OCI-LY7 (cell line): ENCODE results near the gene SATB1. TPM values are rescaled to one million over a fixed set of nuclear protein-coding genes. Genes with fewer than 3 reads are reported as not detected.
"Not testable (repeated sequence)": the region's sequence is repeated elsewhere in the genome, so short reads cannot be mapped to it uniquely, and the experiment has no call there.

Experiments used
- BruUV-seq: library from RNA; stranded (reverse); fragments of 400-500 nt; replicated peaks from 2 replicates; lab custom pipeline; 2021; lab: Mats Ljungman, UMichigan
- CTCF ChIA-PET: fragments of 300-600 bp; sonication (Branson Sonifier 250); formaldehyde crosslinking; loops from one replicate; lab custom pipeline; 2022; ENCODE audit warnings: antibody characterized with exemption; ENCODE audit not compliant: unreplicated experiment; lab: Charles Lee
- POLR2A ChIA-PET: fragments of 300-600 bp; sonication (Branson Sonifier 250); formaldehyde crosslinking; loops from one replicate; lab custom pipeline; 2022; ENCODE audit warnings: antibody characterized with exemption; lab: Charles Lee
- DNase-seq: peaks from one replicate; pipeline ENCODE4 v3.0.0-alpha.2; 2015; ENCODE audit warnings: low spot score
- H2AFZ ChIP-seq: fragments of 200-600 bp; sonication (generic), shearing (Covaris generic); 2 replicates; pipeline ENCODE4 v1.6.1; 2014; ENCODE audit warnings: mild to moderate bottlenecking, antibody characterized with exemption, low read length, moderate library complexity
- H3K27ac ChIP-seq: fragments of 200-600 bp; sonication (generic); 2 replicates; pipeline ENCODE4 v1.5.1; 2014; ENCODE audit warnings: mixed run types, low read depth, mild to moderate bottlenecking, moderate library complexity, low read length, inconsistent platforms; ENCODE audit not compliant: poor library complexity, severe bottlenecking
- H3K36me3 ChIP-seq: fragments of 200-600 bp; sonication (generic); 2 replicates; pipeline ENCODE4 v1.6.1; 2014; ENCODE audit warnings: mild to moderate bottlenecking, antibody characterized with exemption, low read length, moderate library complexity, mixed read lengths; ENCODE audit not compliant: insufficient read depth
- H3K4me1 ChIP-seq: fragments of 200-600 bp; sonication (generic); 2 replicates; pipeline ENCODE4 v1.5.1; 2014; ENCODE audit warnings: mild to moderate bottlenecking, low read length; ENCODE audit not compliant: insufficient read depth, poor library complexity, severe bottlenecking
- H3K4me2 ChIP-seq: fragments of 200-600 bp; sonication (generic); 2 replicates; pipeline ENCODE4 v1.6.1; 2014; ENCODE audit warnings: mild to moderate bottlenecking, low read length
- H3K4me3 ChIP-seq: fragments of 200-600 bp; sonication (generic); 2 replicates; pipeline ENCODE4 v1.5.1; 2014; ENCODE audit warnings: mild to moderate bottlenecking, low read depth, low read length; ENCODE audit not compliant: poor library complexity, severe bottlenecking
- H3K79me2 ChIP-seq: fragments of 200-600 bp; sonication (generic); 2 replicates; pipeline ENCODE4 v1.6.1; 2016; ENCODE audit warnings: low read depth, mild to moderate bottlenecking, low read length, moderate library complexity, mixed read lengths; ENCODE audit not compliant: insufficient read depth
- H3K9me2 ChIP-seq: fragments of 200-600 bp; sonication (generic); 2 replicates; pipeline ENCODE4 v1.6.1; 2016; ENCODE audit warnings: mild to moderate bottlenecking, low read length, mixed read lengths; ENCODE audit not compliant: insufficient read depth
- H3K9me3 ChIP-seq: fragments of 200-600 bp; sonication (generic); 2 replicates; pipeline ENCODE4 v1.6.1; 2014; ENCODE audit warnings: mild to moderate bottlenecking, mixed run types, low read length, mixed read lengths
- H4K20me1 ChIP-seq: fragments of 200-600 bp; sonication (generic); 2 replicates; pipeline ENCODE4 v1.6.1; 2014; ENCODE audit warnings: mild to moderate bottlenecking, antibody characterized with exemption, low read length, moderate library complexity, mixed read lengths; ENCODE audit not compliant: insufficient read depth
- EZH2phosphoT487 ChIP-seq: fragments of 200-600 bp; sonication (generic); IDR thresholded peaks from 2 replicates; pipeline ENCODE4 v1.6.1; 2018; ENCODE audit warnings: low read depth, borderline replicate concordance, mild to moderate bottlenecking, mixed run types, antibody characterized with exemption, low read length, moderate library complexity, mixed read lengths
- intact Hi-C: fragments of 100-400 bp; cut with micrococcal nuclease; formaldehyde crosslinking; loops from one replicate; pipeline ENCODE4 v1.10.0; 2022; ENCODE audit not compliant: unreplicated experiment
- total RNA-seq, 2 experiments: library from RNA; depleted of rRNA in 1 of 2; stranded (reverse); fragments of >200 nt in 1 of 2; shearing (Covaris generic) in 1 of 2; gene quantifications; 2 replicates each; pipeline ENCODE4 v1.2.3, GENCODE V29; 2014 to 2022
- TF ChIP-seq, protein P1 (sequence below): fragments of 200-600 bp; sonication (generic); conservative IDR thresholded peaks from 2 replicates; pipeline ENCODE4 v1.5.1; 2014; ENCODE audit warnings: mild to moderate bottlenecking, antibody characterized with exemption, low read length, moderate library complexity, mixed read lengths

Gene SATB1
- total RNA-seq, 2 experiments from 2014 or later = 2.5 to 5.6 TPM

DNA sequence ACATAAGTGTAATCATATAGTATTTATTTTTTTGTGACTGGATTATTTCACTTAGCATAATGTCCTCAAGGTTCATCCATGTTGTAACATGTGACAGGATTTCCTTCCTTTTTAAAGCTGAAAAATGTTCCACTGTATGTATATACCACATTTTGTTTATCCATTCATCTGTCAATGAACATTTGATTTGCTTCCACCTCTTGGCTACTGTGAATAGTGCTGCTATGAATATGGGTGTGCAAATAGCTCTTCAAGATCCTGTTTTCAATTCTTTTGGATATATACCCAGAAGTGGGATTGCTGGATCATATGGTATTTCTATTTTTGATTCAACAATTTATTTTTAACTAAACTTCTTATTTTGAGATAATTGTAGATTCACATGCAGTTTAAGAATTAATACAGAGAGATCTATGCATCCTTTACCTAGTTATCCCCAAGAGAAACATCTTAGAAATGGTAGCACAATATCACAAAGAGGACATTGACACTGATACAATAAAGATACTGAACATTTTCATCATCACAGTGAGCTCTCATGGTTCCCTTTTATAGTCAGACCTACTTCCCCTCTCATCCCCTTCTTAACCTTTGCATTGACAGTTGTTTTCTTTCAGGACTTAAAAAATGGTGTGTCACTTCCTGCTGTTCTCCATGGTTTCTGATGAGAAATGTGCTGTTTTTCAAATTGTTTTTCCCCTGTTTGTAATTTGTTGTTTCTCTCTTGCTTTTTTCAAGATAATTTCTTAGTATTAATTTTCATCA, 90.1 kb downstream of the SATB1 start:
- Histone ChIP-seq H3K36me3 (no peaks in the 10 kb centered on the region; the same call in 1 of the 2 replicates), H3K4me3 (no peak overlapping the region), H2AFZ (peak overlapping the region; percentile 79), H4K20me1 (no peaks in the 10 kb centered on the region), H3K27ac (no peak overlapping the region), H3K4me1 (peaks cover 26% of the 10 kb centered on the region), H3K79me2 (no peaks in the 10 kb centered on the region), H3K9me3 (peaks cover 14% of the 10 kb centered on the region; the same call in 1 of the 2 replicates), H3K4me2 (peak overlapping the region; percentile 33), H3K9me2 (no peaks in the 10 kb centered on the region)
- CTCF ChIA-PET = no interaction called here
- DNase-seq = peak; percentile 50
- intact Hi-C loops = no loop called here
- no peak for TF ChIP-seq EZH2phosphoT487
- TF ChIP-seq, protein P1, sequence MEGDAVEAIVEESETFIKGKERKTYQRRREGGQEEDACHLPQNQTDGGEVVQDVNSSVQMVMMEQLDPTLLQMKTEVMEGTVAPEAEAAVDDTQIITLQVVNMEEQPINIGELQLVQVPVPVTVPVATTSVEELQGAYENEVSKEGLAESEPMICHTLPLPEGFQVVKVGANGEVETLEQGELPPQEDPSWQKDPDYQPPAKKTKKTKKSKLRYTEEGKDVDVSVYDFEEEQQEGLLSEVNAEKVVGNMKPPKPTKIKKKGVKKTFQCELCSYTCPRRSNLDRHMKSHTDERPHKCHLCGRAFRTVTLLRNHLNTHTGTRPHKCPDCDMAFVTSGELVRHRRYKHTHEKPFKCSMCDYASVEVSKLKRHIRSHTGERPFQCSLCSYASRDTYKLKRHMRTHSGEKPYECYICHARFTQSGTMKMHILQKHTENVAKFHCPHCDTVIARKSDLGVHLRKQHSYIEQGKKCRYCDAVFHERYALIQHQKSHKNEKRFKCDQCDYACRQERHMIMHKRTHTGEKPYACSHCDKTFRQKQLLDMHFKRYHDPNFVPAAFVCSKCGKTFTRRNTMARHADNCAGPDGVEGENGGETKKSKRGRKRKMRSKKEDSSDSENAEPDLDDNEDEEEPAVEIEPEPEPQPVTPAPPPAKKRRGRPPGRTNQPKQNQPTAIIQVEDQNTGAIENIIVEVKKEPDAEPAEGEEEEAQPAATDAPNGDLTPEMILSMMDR = no peak
- POLR2A ChIA-PET = interaction anchor here (0.6 kb wide), 1 partner anchor 39 kb away, joined by 3 read pairs; no protein-coding TSS in a partner anchor
- BruUV-seq = no TSS peak

DNA sequence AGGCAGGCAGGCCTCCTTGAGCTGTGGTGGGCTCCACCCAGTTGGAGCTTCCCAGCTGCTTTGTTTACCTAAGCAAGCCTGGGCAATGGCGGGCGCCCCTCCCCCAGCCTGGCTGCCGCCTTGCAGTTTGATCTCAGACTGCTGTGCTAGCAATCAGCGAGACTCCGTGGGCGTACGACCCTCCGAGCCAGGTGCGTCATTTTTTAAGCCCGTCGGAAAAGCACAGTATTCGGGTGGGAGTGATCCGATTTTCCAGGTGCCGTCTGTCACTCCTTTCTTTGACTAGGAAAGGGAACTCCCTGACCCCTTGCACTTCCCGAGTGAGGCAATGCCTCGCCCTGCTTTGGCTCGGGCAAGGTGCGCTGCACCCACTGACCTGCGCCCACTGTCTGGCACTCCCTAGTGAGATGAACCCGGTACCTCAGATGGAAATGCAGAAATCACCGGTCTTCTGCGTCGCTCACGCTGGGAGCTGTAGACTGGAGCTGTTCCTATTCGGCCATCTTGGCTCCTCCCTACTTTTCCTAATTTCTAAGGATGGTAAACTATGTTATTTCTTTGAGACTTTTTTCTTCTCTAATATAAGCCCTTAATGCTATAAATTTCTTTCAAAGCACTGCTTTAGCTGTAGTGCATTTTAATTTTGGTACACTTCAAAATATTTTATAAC, 94.2 kb downstream of the SATB1 start:
- H4K20me1 ChIP-seq, intact Hi-C loops, H3K79me2 ChIP-seq, H3K36me3 ChIP-seq, H2AFZ ChIP-seq, H3K9me2 ChIP-seq, POLR2A ChIA-PET, CTCF ChIA-PET, H3K4me3 ChIP-seq, H3K27ac ChIP-seq, H3K4me2 ChIP-seq, BruUV-seq, DNase-seq: not testable (repeated sequence)
- H3K9me3 ChIP-seq = peaks cover 12% of the 10 kb centered on the region; the same call in 1 of the 2 replicates
- H3K4me1 ChIP-seq = peaks cover 15% of the 10 kb centered on the region

DNA sequence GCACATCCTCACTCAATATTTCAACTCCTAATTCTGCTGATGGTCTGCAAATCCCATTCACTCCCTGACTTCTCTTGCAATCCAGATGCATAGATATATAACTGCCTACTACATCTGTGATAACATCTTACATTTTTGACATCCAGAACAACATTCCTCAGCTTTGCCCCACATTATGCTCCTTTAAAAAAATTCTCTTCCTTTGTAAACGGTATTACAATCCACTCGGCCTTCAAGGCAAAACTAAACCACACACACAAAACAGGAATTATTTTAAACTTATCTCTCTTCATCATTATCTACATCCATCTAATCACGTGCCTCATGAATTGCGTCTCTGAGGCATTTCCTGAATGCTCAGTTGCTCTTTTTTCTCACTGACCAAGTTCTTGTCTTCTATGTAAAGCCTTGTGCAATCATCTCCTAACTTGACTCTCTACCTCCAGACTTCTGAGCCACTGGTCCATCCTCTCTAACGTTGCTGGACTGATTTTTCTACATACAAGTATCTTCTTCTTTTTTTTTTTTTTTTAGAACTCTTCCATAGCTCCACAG, 117.0 kb downstream of the SATB1 start:
- ChIA-PET CTCF (no interaction called here), POLR2A (interaction anchor here (1.1 kb wide), 1 partner anchor 17 kb away, joined by 3 read pairs; no protein-coding TSS in a partner anchor)
- no peak overlapping the region for H3K4me2 ChIP-seq
- no peak overlapping the region for H2AFZ ChIP-seq
- intact Hi-C loops = no loop called here
- DNase-seq = no peak
- no peak overlapping the region for H3K4me3 ChIP-seq
- no peak overlapping the region for H3K27ac ChIP-seq
- no peaks in the 10 kb centered on the region for H3K79me2 ChIP-seq
- peaks cover 7% of the 10 kb centered on the region for H3K4me1 ChIP-seq
- no peaks in the 10 kb centered on the region for H3K9me2 ChIP-seq
- H4K20me1 ChIP-seq = no peaks in the 10 kb centered on the region
- no peaks in the 10 kb centered on the region for H3K36me3 ChIP-seq
- H3K9me3 ChIP-seq = no peaks in the 10 kb centered on the region
- TF ChIP-seq EZH2phosphoT487 = no peak
- TF ChIP-seq, protein P1 = no peak
- no TSS peak for BruUV-seq
